Retina (tissue), 1 donor: ENCODE data around the gene STEAP4.

Experiments
- DNase-seq: peaks from one replicate; pipeline ENCODE4 v3.0.0-alpha.2; 2016

The STEAP4 gene

GRCh38 chr7:88306590-88307048 is at the start of gene STEAP4:
TSS of gene STEAP4 (minus strand) at chr7:88306894. CDS start at chr7:88284269, 22,625 bp downstream.
- peak; percentile 60 for DNase-seq

GRCh38 chr7:88355011-88355410 is 48.3 kb upstream of the STEAP4 start:
- no peak for DNase-seq

- no peak for DNase-seq
Measured at GRCh38 chr7:88350118-88350517, 43.4 kb upstream of the STEAP4 start.

GRCh38 chr7:88347517-88347916 is 40.8 kb upstream of the STEAP4 start:
- no peak for DNase-seq

GRCh38 chr7:88347090-88347489 is 40.4 kb upstream of the STEAP4 start:
- no peak for DNase-seq

GRCh38 chr7:88346357-88346756 is 39.7 kb upstream of the STEAP4 start:
- no peak for DNase-seq

GRCh38 chr7:88344956-88345832 is 38.5 kb upstream of the STEAP4 start:
- DNase-seq, result peak; percentile 69

- DNase-seq, result no peak
Measured at GRCh38 chr7:88344271-88344670, 37.6 kb upstream of the STEAP4 start.

GRCh38 chr7:88339195-88339922 is 32.7 kb upstream of the STEAP4 start:
- DNase-seq, result no peak

- no peak for DNase-seq
Measured at GRCh38 chr7:88338503-88338902, 31.8 kb upstream of the STEAP4 start.

GRCh38 chr7:88337572-88337971 is 30.9 kb upstream of the STEAP4 start:
- no peak for DNase-seq

GRCh38 chr7:88331322-88331721 is 24.6 kb upstream of the STEAP4 start:
- DNase-seq, result no peak

- no peak for DNase-seq
Measured at GRCh38 chr7:88329532-88330463, 23.1 kb upstream of the STEAP4 start.

- no peak for DNase-seq
Measured at GRCh38 chr7:88328787-88329186, 22.1 kb upstream of the STEAP4 start.

GRCh38 chr7:88324699-88325098 is 18.0 kb upstream of the STEAP4 start:
- no peak for DNase-seq

GRCh38 chr7:88322151-88322550 is 15.5 kb upstream of the STEAP4 start:
- no peak for DNase-seq

GRCh38 chr7:88321694-88322093 is 15.0 kb upstream of the STEAP4 start:
- no peak for DNase-seq

GRCh38 chr7:88318196-88318595 is 11.5 kb upstream of the STEAP4 start:
- no peak for DNase-seq

- no peak for DNase-seq
Measured at GRCh38 chr7:88317422-88317821, 10.7 kb upstream of the STEAP4 start.

GRCh38 chr7:88316456-88316855 is 9.8 kb upstream of the STEAP4 start:
- no peak for DNase-seq

- no peak for DNase-seq
Measured at GRCh38 chr7:88315522-88315921, 8.8 kb upstream of the STEAP4 start.

GRCh38 chr7:88314061-88314491 is 7.4 kb upstream of the STEAP4 start:
- no peak for DNase-seq
